Kidney (tissue), 14 donors: ENCODE measurements around the gene FGD3. TPM values are rescaled to one million over a fixed set of nuclear protein-coding genes. Genes with fewer than 3 reads are reported as not detected.

Experiments
- DNase-seq, 5 donors: peaks; one replicate each; pipeline ENCODE4 v3.0.0-alpha.2; 2013 to 2020
- FAIRE-seq: peaks from 2 replicates; lab custom pipeline; 2012; peaks lifted over from hg19 to GRCh38; lab: Jason Lieb, UNC
- H3K27ac ChIP-seq, 2 donors: one replicate each; pipeline ENCODE4 v1.7.0; 2013; ENCODE audit warnings: low read depth in 2 of 2, low read length in 2 of 2, inconsistent platforms in 1 of 2
- H3K27me3 ChIP-seq: one replicate; pipeline ENCODE4 v1.7.1; 2013; ENCODE audit warnings: low read length, inconsistent platforms; ENCODE audit not compliant: control insufficient read depth, insufficient read depth
- H3K36me3 ChIP-seq, 3 donors: one replicate each; pipeline versions ENCODE4 v1.7.0 to v1.7.1; 2013; ENCODE audit warnings: low read length in 3 of 3, control low read depth in 1 of 3, inconsistent platforms in 1 of 3; ENCODE audit not compliant: insufficient read depth in 3 of 3, control insufficient read depth in 2 of 3
- H3K4me1 ChIP-seq, 3 donors: one replicate each; pipeline versions ENCODE4 v1.7.0 to v1.7.1; 2013; ENCODE audit warnings: low read length in 3 of 3, inconsistent platforms in 1 of 3, low read depth in 1 of 3; ENCODE audit not compliant: control insufficient read depth in 2 of 3, insufficient read depth in 2 of 3
- H3K4me3 ChIP-seq, 3 donors: one replicate each; pipeline versions ENCODE4 v1.7.0 to v1.8.1; 2013; ENCODE audit warnings: low read length in 3 of 3, control low read depth in 1 of 3, inconsistent platforms in 1 of 3
- H3K9ac ChIP-seq, 3 donors: one replicate each; pipeline versions ENCODE4 v1.7.0 to v1.7.1; 2013; ENCODE audit warnings: low read length in 3 of 3, control low read depth in 1 of 3, inconsistent platforms in 1 of 3
- H3K9me3 ChIP-seq, 3 donors: one replicate each; pipeline versions ENCODE4 v1.7.0 to v1.7.1; 2013; ENCODE audit warnings: low read length in 3 of 3, control low read depth in 1 of 3, inconsistent platforms in 1 of 3; ENCODE audit not compliant: control insufficient read depth in 2 of 3, insufficient read depth in 1 of 3
- intact Hi-C: fragments of 100-400 bp; cut with DNase I; formaldehyde crosslinking; loops from one replicate; pipeline ENCODE4 v1.11.1; 2022
- polyA plus RNA-seq: library from polyadenylated mRNA; stranded (reverse); fragments of 350-450 nt; fragmentation: Illumina TruSeq; extraction: RNeasy Lipid Tissue Mini Kit (QIAGEN cat#74804); gene quantifications from one replicate; pipeline ENCODE4 v1.2.3, GENCODE V29; 2014; ENCODE audit warnings: low read depth, low replicate concordance; ENCODE audit not compliant: insufficient read depth
- total RNA-seq: library from RNA; stranded (reverse); fragmentation: NEBNext Ultra II Directional; extraction: Animal tissue kit (Norgen Biotek cat#: 25700); gene quantifications from one replicate; pipeline ENCODE4 v1.2.1, GENCODE V29; 2021
- TF ChIP-seq, protein P1 (sequence below): IDR thresholded peaks from 3 replicates; pipeline ENCODE4 v1.5.1; 2012; ENCODE audit warnings: mild to moderate bottlenecking, moderate library complexity, borderline replicate concordance; ENCODE audit not compliant: insufficient read depth; ENCODE audit errors: extremely low read depth
- donor health status: control.
- donor health status: control.
- donor health status: control.
- donor health status: control.
- donor health status: control.
- donor health status: DM: yes; HTN: yes; CAD: no.
- donor health status: Normal renal cell carcinoma (clear cell type).

Gene FGD3
- total and polyA plus RNA-seq, 2 donors from 2014 or later, result 7.4 to 12.1 TPM

DNA sequence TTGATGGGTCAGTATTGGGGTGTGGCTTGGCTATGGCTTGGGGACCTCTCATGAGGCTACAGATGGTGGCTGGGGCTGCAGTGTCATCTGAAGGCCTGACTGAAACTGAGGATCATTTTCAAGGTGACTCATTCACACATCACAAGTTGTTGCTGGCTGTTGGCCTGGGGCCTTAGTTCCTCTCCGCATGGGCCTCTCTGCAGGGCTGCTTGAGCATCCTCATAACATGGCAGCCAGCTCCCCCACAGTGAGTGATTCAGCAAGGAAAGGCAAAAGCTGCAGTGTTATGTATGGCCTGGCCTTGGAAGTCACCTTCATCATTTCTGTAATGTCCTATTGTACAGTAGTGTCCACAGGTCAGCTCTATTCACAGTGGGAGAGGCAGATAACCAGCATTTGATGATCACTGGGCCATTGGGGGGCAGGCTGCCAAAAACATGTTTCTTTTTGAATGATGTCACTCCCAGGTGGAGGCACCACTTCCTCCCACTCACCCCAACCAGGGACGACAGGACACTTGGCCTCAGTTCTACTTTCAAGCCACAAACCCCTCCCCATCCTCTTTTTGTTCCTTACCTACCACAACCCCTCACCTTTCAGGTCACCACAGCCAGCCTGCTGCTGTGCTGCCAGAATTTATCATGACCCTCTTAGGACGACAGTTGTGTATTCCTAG is 14.4 kb downstream of the FGD3 start:
- H3K4me1 ChIP-seq, result peaks cover 0 to 3% (median 0%) of the 10 kb centered on the region in 3 donors
- H3K4me3 ChIP-seq, result no peak overlapping the region
- FAIRE-seq, result no peak
- intact Hi-C loops, result no loop called here
- no peaks in the 10 kb centered on the region for H3K27me3 ChIP-seq
- H3K9me3 ChIP-seq, result peaks cover 0 to 4% (median 0%) of the 10 kb centered on the region in 3 donors
- no peak overlapping the region for H3K9ac ChIP-seq
- DNase-seq, result no peak
- no peak overlapping the region for H3K27ac ChIP-seq
- TF ChIP-seq, protein P1, sequence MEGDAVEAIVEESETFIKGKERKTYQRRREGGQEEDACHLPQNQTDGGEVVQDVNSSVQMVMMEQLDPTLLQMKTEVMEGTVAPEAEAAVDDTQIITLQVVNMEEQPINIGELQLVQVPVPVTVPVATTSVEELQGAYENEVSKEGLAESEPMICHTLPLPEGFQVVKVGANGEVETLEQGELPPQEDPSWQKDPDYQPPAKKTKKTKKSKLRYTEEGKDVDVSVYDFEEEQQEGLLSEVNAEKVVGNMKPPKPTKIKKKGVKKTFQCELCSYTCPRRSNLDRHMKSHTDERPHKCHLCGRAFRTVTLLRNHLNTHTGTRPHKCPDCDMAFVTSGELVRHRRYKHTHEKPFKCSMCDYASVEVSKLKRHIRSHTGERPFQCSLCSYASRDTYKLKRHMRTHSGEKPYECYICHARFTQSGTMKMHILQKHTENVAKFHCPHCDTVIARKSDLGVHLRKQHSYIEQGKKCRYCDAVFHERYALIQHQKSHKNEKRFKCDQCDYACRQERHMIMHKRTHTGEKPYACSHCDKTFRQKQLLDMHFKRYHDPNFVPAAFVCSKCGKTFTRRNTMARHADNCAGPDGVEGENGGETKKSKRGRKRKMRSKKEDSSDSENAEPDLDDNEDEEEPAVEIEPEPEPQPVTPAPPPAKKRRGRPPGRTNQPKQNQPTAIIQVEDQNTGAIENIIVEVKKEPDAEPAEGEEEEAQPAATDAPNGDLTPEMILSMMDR, result no peak
- H3K36me3 ChIP-seq, result no peaks in the 10 kb centered on the region

DNA sequence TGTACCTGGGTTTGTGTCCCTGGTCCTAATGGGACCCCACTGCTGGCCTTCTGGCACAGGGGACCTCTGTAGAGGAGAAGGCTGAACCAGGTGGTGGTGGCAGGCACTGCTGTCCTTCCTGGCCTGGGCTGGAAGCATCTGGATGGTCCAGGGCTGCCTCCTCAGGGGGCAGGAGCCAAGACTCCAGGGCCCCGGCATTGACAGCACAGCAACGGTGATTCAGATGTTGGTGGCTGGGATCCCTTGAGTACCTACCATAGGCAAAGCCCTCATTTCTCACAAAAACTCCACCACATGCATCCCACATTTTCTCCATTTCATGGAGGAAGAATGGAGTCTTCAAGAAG is 15.0 kb downstream of the FGD3 start:
- Histone ChIP-seq H3K27me3 (no peaks in the 10 kb centered on the region), H3K4me1 (peaks cover 0 to 3% (median 0%) of the 10 kb centered on the region in 3 donors), H3K36me3 (no peaks in the 10 kb centered on the region), H3K9ac (no peak overlapping the region), H3K27ac (no peak overlapping the region), H3K9me3 (peaks cover 0 to 4% (median 0%) of the 10 kb centered on the region in 3 donors), H3K4me3 (no peak overlapping the region)
- TF ChIP-seq, protein P1, result no peak
- intact Hi-C loops, result no loop called here
- no peak for FAIRE-seq
- DNase-seq, result no peak

DNA sequence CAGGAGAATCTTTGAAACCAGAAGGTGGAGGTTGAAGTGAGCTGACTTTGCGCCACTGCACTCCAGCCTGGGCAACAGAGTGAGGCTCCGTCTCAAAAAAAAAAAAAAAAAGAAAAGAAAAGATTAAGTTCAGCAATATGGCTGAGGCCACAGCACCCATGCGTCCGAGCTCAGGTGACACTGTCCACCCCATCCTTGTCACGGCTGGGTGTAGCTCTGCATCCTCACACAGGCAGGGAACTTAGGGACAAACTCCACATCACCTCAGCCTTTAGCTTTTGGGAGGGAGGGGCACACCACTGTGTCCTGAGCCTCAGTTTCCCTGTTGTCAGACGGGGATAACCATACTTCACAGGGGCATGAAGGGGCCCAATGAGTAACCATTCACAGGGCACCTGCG is 15.5 kb downstream of the FGD3 start:
- H3K4me3 ChIP-seq, result no peak overlapping the region
- intact Hi-C loops, result no loop called here
- TF ChIP-seq, protein P1, result no peak
- peaks cover 0 to 3% (median 0%) of the 10 kb centered on the region in 3 donors for H3K4me1 ChIP-seq
- DNase-seq (no peak), FAIRE-seq (no peak)
- H3K9ac ChIP-seq, result no peak overlapping the region
- H3K27ac ChIP-seq, result no peak overlapping the region
- no peaks in the 10 kb centered on the region for H3K36me3 ChIP-seq
- peaks cover 0 to 4% (median 0%) of the 10 kb centered on the region in 3 donors for H3K9me3 ChIP-seq
- no peaks in the 10 kb centered on the region for H3K27me3 ChIP-seq
